Ishikawa (cell line): ENCODE data around the gene SLC25A39.
A peak's percentile ranks its signal among the peaks of the same experiment; 100 is the strongest.

Source experiments
- CEBPB ChIP-seq: IDR thresholded peaks from 2 replicates; pipeline ENCODE4 v1.6.1; 2012
- CREB1 ChIP-seq: IDR thresholded peaks from 2 replicates; pipeline ENCODE4 v1.6.1; 2012; ENCODE audit warnings: low read depth
- EGR1 ChIP-seq: IDR thresholded peaks from 2 replicates; pipeline ENCODE4 v1.6.1; 2012
- EP300 ChIP-seq: IDR thresholded peaks from 2 replicates; pipeline ENCODE4 v1.6.1; 2012; ENCODE audit warnings: borderline replicate concordance
- FOXM1 ChIP-seq: IDR thresholded peaks from 2 replicates; pipeline ENCODE4 v1.6.1; 2012; ENCODE audit warnings: low read depth, borderline replicate concordance
- NFIC ChIP-seq: IDR thresholded peaks from 2 replicates; pipeline ENCODE4 v1.6.1; 2012
- RAD21 ChIP-seq: IDR thresholded peaks from 2 replicates; pipeline ENCODE4 v1.6.1; 2012; ENCODE audit warnings: low read depth
- TAF1 ChIP-seq: IDR thresholded peaks from 2 replicates; pipeline ENCODE4 v1.6.1; 2012; ENCODE audit warnings: low read depth, mild to moderate bottlenecking
- TCF12 ChIP-seq: IDR thresholded peaks from 2 replicates; pipeline ENCODE4 v1.6.1; 2012; ENCODE audit warnings: low read depth
- TEAD4 ChIP-seq: IDR thresholded peaks from 2 replicates; pipeline ENCODE4 v1.6.1; 2012
- YY1 ChIP-seq: IDR thresholded peaks from 2 replicates; pipeline ENCODE4 v1.6.1; 2012; ENCODE audit warnings: low read depth
- ZBTB7A ChIP-seq: IDR thresholded peaks from 2 replicates; pipeline ENCODE4 v1.6.1; 2012; ENCODE audit warnings: low read depth
- TF ChIP-seq, protein P1 (sequence below): IDR thresholded peaks from 2 replicates; pipeline ENCODE4 v1.6.1; 2012
- TF ChIP-seq, protein P2 (sequence below): IDR thresholded peaks from 2 replicates; pipeline ENCODE4 v1.6.1; 2012; ENCODE audit warnings: low read depth, mild to moderate bottlenecking
- TF ChIP-seq, protein P3 (sequence below): IDR thresholded peaks from 2 replicates; pipeline ENCODE4 v1.6.1; 2012

The SLC25A39 gene

DNA sequence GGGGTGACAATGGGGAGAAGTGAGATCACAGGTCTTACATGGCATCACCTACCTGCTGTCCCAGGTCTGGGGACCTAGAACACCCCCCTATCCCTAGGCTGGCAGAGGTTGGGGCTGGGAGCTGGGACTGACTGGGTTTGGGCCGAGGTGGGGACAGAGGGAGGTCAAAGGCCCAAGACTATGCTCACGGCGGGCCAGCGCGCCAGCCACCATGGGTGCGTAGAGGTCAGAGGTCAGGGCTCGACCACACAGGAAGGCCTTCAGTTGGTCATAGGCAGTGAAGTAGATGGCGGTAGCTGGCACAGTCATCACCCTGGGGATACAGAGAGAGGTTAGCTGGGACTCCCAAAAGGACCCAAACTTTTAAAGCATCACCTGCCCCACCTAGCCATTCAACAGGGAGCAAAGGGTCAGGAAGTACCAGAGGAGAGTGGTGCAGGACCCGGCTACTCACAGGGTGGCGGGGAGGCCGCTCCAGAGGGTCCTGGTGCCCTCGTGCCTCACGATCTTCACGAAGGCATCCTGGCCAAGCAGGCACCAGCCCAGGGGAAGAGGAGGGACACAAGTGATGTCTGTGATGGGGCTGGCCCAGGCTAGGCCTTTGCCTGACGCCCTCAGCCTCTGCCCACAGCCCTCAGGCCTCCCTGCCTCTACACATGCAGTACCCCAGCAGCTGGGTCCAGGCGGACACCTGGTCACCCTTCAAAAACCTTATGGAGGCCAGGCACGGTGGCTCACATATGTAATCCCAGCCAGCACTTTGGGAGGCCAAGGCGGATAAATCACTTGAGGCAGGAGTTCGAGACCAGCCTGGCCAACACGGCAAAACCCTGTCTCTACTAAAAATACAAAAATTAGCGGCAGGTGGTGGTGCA lies 3.1 kb downstream of the SLC25A39 start:
- TF ChIP-seq ZBTB7A (no peak), FOXM1 (no peak), TAF1 (no peak), EP300 (no peak), CEBPB (no peak), RAD21 (no peak), EGR1 (no peak), NFIC (no peak), YY1 (no peak)
- TF ChIP-seq, protein P1, sequence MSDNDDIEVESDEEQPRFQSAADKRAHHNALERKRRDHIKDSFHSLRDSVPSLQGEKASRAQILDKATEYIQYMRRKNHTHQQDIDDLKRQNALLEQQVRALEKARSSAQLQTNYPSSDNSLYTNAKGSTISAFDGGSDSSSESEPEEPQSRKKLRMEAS, result no peak
- TF ChIP-seq, protein P2, sequence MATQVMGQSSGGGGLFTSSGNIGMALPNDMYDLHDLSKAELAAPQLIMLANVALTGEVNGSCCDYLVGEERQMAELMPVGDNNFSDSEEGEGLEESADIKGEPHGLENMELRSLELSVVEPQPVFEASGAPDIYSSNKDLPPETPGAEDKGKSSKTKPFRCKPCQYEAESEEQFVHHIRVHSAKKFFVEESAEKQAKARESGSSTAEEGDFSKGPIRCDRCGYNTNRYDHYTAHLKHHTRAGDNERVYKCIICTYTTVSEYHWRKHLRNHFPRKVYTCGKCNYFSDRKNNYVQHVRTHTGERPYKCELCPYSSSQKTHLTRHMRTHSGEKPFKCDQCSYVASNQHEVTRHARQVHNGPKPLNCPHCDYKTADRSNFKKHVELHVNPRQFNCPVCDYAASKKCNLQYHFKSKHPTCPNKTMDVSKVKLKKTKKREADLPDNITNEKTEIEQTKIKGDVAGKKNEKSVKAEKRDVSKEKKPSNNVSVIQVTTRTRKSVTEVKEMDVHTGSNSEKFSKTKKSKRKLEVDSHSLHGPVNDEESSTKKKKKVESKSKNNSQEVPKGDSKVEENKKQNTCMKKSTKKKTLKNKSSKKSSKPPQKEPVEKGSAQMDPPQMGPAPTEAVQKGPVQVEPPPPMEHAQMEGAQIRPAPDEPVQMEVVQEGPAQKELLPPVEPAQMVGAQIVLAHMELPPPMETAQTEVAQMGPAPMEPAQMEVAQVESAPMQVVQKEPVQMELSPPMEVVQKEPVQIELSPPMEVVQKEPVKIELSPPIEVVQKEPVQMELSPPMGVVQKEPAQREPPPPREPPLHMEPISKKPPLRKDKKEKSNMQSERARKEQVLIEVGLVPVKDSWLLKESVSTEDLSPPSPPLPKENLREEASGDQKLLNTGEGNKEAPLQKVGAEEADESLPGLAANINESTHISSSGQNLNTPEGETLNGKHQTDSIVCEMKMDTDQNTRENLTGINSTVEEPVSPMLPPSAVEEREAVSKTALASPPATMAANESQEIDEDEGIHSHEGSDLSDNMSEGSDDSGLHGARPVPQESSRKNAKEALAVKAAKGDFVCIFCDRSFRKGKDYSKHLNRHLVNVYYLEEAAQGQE, result no peak

DNA sequence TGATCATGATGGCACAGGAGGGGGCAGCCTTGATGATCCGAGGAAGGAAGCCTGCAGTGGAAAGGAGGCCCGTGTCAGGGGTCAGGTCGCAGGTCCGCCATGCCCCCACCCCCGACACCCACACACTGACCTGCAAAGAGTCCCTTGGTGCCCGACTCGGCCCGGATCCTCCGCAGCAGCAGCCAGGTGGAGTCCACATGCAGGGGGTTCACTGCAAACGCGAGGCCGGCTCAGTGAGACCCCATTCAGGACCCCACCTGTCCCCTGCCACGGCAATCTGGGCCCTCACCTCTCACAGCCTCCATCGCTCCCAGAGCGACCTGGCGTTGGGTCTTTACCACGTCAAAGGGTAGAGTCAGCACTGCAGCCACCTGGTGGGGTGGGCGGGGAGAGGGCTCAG lies 4.6 kb downstream of the SLC25A39 start:
- TF ChIP-seq FOXM1 (no peak), TCF12 (no peak), YY1 (no peak), EP300 (no peak), CREB1 (no peak), ZBTB7A (0 out of 2 replicates have a peak, but pooled peaks have one; percentile 43), TEAD4 (no peak)

DNA sequence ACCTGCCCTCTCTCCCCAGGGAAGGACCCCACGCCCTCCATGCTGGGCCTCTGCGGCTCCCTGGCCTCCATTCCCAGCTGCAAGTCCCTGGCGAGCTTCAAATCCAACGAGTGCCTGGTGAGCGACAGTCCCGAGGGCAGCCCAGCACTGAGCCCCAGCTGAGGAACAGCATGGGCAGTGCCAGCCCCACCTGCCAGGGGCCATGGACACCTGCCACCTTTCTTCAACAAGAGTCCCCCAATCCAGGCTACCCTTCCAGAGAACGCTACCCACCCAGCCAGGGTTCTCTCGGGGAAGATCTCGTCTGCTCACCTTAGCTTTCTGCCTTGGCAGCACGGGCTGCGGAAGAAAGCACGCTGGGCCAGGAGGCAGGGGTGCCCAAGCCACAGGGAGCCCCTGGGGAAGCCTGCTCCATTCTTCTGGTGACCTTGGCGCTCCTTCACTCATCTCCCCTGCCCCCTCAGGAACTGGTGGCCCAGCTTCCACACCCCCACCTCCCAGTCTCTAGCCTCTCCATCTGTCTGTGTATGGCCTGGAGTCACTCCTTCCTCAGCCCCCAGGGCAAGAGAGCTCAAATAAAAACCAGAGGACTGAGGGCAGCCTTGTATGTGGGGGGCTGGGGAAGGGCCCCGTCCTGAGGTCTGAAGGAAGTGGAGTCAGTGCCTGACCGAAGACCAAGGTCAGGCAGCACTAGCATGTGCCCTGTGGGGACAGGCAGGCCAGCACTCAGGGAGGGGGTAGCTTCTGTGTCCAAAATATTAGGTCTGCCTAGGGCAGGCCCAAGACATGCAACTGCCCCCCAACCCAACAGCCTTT lies 6.3 kb downstream of the SLC25A39 start:
- TF ChIP-seq, protein P2, result no peak

DNA sequence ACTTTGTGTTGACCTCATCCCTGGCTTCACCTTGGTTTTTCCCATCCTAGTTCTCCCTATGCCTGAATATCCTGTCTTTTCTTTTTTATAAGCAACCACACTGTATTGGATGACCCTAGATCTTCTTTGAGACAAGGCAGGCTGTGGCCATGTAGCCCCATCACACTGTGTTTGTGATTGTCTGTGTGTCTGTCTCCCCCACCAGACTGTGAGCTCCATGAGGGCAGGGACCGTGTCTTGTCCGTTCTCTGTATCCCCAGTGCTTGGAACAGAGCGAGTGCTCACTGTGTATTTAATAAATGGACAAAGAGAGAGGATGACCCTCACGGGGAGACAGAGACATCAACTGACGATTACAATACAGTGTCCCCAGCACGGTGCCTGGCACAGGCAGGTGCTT lies 7.1 kb downstream of the SLC25A39 start:
- TF ChIP-seq FOXM1 (no peak), EP300 (no peak), TAF1 (no peak)

DNA sequence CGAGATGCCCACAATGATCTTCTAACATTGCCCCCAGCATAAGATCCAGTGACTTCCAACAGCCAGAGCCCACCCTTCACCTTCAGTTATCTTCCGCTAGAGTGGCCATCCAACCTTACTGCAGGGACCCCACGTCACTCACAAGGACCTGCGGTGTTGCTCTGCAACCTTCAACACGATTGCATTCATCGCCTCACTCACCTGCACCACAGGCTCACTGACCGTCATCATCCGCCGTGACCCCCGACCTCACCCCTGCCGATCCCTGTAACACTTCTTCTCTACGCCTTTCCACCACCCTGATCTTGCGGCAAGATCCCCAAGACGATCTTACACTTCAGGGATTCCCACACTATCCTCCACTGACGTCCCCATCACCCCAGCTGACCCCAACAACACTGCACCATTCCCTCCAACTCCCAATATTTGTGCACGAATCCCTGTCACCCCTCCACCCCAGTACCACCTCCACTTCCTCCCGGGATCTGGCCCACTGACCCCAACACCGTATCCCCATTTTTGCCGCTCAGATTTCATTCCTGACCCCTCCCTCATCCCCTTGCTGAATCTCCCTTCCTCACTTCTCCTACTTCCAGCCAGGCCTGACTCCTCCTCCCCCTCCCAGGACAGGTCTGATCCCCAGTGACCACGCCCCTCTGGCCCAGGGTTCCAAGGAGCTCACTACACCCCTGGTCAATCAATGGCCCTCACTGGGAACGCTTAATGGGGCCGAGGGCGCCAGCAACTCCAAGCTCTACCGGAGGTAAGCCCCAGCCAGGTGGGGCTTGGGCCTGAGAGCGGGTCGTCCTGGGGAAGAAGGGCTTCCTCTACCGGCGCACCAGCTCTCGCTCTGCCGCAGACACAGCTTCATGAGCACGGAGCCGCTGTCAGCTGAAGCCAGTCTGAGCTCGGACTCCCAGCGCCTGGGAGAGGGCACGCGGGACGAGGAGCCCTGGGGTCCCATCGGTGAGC lies 8.6 kb downstream of the SLC25A39 start:
- TF ChIP-seq EP300 (no peak), TCF12 (no peak), CREB1 (no peak), TEAD4 (no peak), NFIC (no peak), YY1 (no peak), FOXM1 (no peak), EGR1 (no peak), RAD21 (no peak), TAF1 (no peak), ZBTB7A (no peak), CEBPB (no peak)
- TF ChIP-seq, protein P2, result no peak
- TF ChIP-seq, protein P3, sequence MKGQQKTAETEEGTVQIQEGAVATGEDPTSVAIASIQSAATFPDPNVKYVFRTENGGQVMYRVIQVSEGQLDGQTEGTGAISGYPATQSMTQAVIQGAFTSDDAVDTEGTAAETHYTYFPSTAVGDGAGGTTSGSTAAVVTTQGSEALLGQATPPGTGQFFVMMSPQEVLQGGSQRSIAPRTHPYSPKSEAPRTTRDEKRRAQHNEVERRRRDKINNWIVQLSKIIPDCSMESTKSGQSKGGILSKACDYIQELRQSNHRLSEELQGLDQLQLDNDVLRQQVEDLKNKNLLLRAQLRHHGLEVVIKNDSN, result no peak
- TF ChIP-seq, protein P1, result no peak; the same call in 1 of the 2 replicates
